D721Med (cell line): ENCODE measurements around the gene TSPAN32.
"Not testable (repeated sequence)": the region's sequence is repeated elsewhere in the genome, so short reads cannot be mapped to it uniquely, and the experiment has no call there.

Source experiments
- DNase-seq: peaks from one replicate; pipeline ENCODE4 v3.0.0; 2011; ENCODE audit warnings: low spot score; ENCODE audit not compliant: insufficient read length
- FAIRE-seq: peaks from 2 replicates; lab custom pipeline; 2011; peaks lifted over from hg19 to GRCh38; lab: Jason Lieb, UNC
- CTCF ChIP-seq: IDR thresholded peaks from 2 replicates; pipeline ENCODE4 v1.5.1; 2012; ENCODE audit warnings: mild to moderate bottlenecking, control low read depth; ENCODE audit not compliant: insufficient read depth; ENCODE audit errors: missing control alignments

The TSPAN32 gene

GRCh38 chr11:2277933-2278523, 23.8 kb upstream of the TSPAN32 start:
- FAIRE-seq (no peak), DNase-seq (no peak)
- TF ChIP-seq CTCF: no peak

DNA sequence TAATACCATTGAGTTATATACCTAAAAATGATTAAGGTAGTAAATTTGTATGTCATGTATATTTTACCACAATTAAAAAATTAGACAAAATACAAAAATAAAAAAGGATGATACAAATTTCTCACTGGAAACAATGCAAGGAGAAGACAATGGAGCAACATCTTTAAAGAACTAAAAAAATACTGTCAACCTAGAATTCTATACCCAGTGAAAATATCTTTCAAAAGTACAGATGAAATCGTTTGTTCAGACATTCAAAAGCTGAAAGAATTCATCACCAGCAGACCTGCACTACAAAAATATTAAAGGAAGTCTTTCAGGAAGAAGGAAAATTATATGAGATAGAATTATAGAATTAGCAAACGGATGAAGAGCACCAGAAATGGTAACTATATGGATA, 21.6 kb upstream of the TSPAN32 start:
- TF ChIP-seq CTCF: no peak
- DNase-seq (no peak), FAIRE-seq (no peak)

GRCh38 chr11:2286350-2286749, 15.5 kb upstream of the TSPAN32 start:
- not testable (repeated sequence) for DNase-seq, FAIRE-seq

DNA sequence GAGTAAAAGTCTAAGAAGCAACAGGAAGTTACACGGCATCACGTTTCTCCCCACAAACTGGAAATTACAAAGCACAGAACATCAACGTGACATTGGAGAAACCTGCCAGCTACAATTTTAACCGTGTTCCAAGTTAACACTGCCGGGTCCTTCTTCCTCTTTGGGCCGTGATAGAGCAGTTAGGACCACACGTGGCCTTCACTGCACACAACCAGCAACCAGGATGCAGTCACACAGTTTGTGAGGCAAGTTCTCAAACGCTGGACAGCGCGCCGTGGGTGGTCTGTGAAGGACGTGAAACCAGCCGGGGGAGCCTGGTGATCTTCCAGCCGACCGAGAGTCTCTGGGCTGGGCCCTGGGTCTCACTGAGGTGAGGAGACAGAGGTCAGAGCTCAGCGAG, 14.7 kb upstream of the TSPAN32 start:
- no peak for DNase-seq
- no peak for TF ChIP-seq CTCF
- no peak for FAIRE-seq

DNA sequence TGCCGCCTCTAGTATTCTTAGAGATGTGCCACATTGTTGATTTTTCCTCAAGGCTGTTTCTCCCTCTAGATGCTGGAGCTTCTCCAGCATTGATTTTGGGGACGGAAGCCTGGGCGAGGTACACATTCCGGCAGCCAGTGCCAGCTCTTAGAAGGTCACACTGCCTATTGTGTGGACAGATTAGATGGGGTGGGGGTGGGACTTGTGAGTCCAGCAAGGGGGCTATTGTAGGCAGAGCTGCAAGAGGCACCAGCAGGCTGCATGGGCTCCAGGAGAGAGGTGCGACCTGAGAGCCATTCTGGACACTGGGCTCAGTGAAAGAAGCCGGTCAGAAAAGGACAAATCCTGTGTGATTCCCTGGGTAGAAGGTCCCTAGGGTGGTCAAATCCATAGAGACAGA, 12.5 kb upstream of the TSPAN32 start:
- TF ChIP-seq CTCF: no peak
- FAIRE-seq (no peak), DNase-seq (no peak)

DNA sequence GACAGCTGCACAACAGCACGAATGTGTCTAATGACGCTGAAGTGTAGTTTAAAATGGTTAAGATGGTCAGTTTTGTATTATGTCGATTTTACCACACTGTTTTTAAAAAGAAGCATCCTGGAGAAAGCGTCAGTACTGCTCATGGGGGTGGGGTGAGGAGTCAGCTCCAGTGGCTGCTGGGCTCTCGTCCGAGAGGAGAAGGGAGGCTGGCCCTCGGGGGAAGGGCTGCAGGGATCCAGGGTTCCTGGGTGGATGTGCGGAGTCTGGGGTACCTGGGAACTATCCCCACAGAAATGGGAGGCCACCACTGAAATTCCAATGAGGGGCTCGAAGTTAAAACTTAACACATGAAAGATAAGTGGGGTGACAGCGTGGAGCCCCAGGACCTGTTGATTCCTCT, 12.0 kb upstream of the TSPAN32 start:
- FAIRE-seq: no peak
- no peak for TF ChIP-seq CTCF

GRCh38 chr11:2290351-2290841, 11.4 kb upstream of the TSPAN32 start:
- TF ChIP-seq CTCF: no peak
- FAIRE-seq (no peak), DNase-seq (no peak)

More for the DNA sequence above, 12.0 kb upstream of the TSPAN32 start:
- no peak for DNase-seq
